Testis (tissue), 2 donors: ENCODE results near the gene TAGAP.
A peak's percentile ranks its signal among the peaks of the same experiment; 100 is the strongest.

Source experiments
- CTCF ChIP-seq, 3 experiments: fragments of 450-650 bp in 2 of 3; fragments of 200-600 bp in 1 of 3; sonication (generic) in 1 of 3; IDR thresholded peaks; one replicate each; pipeline ENCODE4 v1.5.1; 2016 to 2019; ENCODE audit warnings: antibody characterized with exemption in 3 of 3, mild to moderate bottlenecking in 2 of 3, moderate library complexity in 1 of 3
- POLR2A ChIP-seq: fragments of 450-650 bp; IDR thresholded peaks from one replicate; pipeline ENCODE4 v1.6.1; 2017; ENCODE audit warnings: antibody characterized with exemption, mild to moderate bottlenecking, moderate library complexity

- TF ChIP-seq CTCF (IDR thresholded peaks at IDR 0.05) (peak; percentile 73 to 92 (median 81)), POLR2A (no peak)
Observed at GRCh38 chr6:159042003-159042825, 2.6 kb downstream of the TAGAP start.
